GM12878 (cell line): ENCODE data around the gene NOTCH1. TPM values are rescaled to one million over a fixed set of nuclear protein-coding genes. Genes with fewer than 3 reads are reported as not detected.

Source experiments
- ATAC-seq: fragments of 200-7000 bp; cut with Tn5 transposase; 3 replicates; pipeline ENCODE4 v1.9.1; 2020; ENCODE audit warnings: mild to moderate bottlenecking, moderate library complexity
- BruUV-seq: library from RNA; stranded (reverse); fragments of 400-500 nt; replicated peaks from 2 replicates; lab custom pipeline; 2021; lab: Mats Ljungman, UMichigan
- CTCF ChIA-PET: fragments of 300-600 bp; sonication (Branson Sonifier 250); formaldehyde crosslinking; extraction: SDS; loops from one replicate; lab custom pipeline; 2021; ENCODE audit warnings: inconsistent platforms; lab: Yijun Ruan, JAX
- POLR2A ChIA-PET: fragments of 350-600 bp; formaldehyde crosslinking; extraction: SDS; loops from one replicate; lab custom pipeline; 2021; ENCODE audit warnings: inconsistent platforms; lab: Charles Lee
- RAD21 ChIA-PET: fragments of 300-600 bp; sonication (Branson Sonifier 250); formaldehyde crosslinking; loops from one replicate; lab custom pipeline; 2023; ENCODE audit warnings: antibody characterized with exemption; ENCODE audit not compliant: unreplicated experiment; lab: Charles Lee
- SMC1A ChIA-PET: fragments of 300-600 bp; sonication (Branson Sonifier 250); formaldehyde crosslinking; loops from one replicate; lab custom pipeline; 2023; ENCODE audit not compliant: unreplicated experiment, uncharacterized antibody; lab: Charles Lee
- DNase-seq: peaks from one replicate; pipeline ENCODE4 v3.0.0-alpha.2; 2011; ENCODE audit warnings: low read depth, low spot score
- FAIRE-seq: peaks from 3 replicates; lab custom pipeline; 2011; peaks lifted over from hg19 to GRCh38; lab: Jason Lieb, UNC
- H2AFZ ChIP-seq: 2 replicates; pipeline ENCODE4 v1.6.0; 2011; ENCODE audit warnings: low read depth, low read length, control low read depth; ENCODE audit not compliant: control insufficient read depth
- H3K27ac ChIP-seq: 2 replicates; pipeline ENCODE4 v1.5.1; 2011; ENCODE audit warnings: control low read depth; ENCODE audit not compliant: control insufficient read depth, insufficient read depth
- H3K27me3 ChIP-seq, 2 experiments: replicated peaks in 1 of 2; 2 replicates each; pipeline versions ENCODE4 v1.6.0 to v1.6.1; 2011; ENCODE audit warnings: low read length in 1 of 2; ENCODE audit not compliant: control insufficient read depth in 2 of 2, insufficient read depth in 2 of 2
- H3K36me3 ChIP-seq, 2 experiments: 2 replicates each; pipeline ENCODE4 v1.5.1; 2011; ENCODE audit warnings: low read length in 1 of 2; ENCODE audit not compliant: control insufficient read depth in 2 of 2, insufficient read depth in 2 of 2
- H3K4me1 ChIP-seq: 2 replicates; pipeline ENCODE4 v1.6.1; 2011; ENCODE audit warnings: mild to moderate bottlenecking, low read length, moderate library complexity, mixed read lengths; ENCODE audit not compliant: control insufficient read depth, insufficient read depth
- H3K4me2 ChIP-seq: 2 replicates; pipeline ENCODE4 v1.6.0; 2011; ENCODE audit warnings: control low read depth; ENCODE audit not compliant: control insufficient read depth, insufficient read depth
- H3K4me3 ChIP-seq: fragments of 200-600 bp; sonication (generic); 2 replicates; pipeline ENCODE4 v1.5.1; 2016
- H3K79me2 ChIP-seq: 2 replicates; pipeline ENCODE4 v1.6.0; 2011; ENCODE audit warnings: low read length; ENCODE audit not compliant: control insufficient read depth, insufficient read depth
- H3K9ac ChIP-seq: 2 replicates; pipeline ENCODE4 v1.8.0; 2011; ENCODE audit warnings: low read length, control low read depth, mixed read lengths; ENCODE audit not compliant: control insufficient read depth, insufficient read depth
- H3K9me3 ChIP-seq: replicated peaks from 3 replicates; pipeline ENCODE4 v1.5.1; 2011; ENCODE audit warnings: mild to moderate bottlenecking, low read length; ENCODE audit not compliant: control insufficient read depth, insufficient read depth
- H4K20me1 ChIP-seq: 2 replicates; pipeline ENCODE4 v1.6.0; 2011; ENCODE audit not compliant: control insufficient read depth, insufficient read depth
- ATF7 ChIP-seq: fragments of 450-650 bp; IDR thresholded peaks from 2 replicates; pipeline ENCODE4 v1.6.1; 2016; ENCODE audit warnings: low read depth, mild to moderate bottlenecking
- FOS ChIP-seq: IDR thresholded peaks from 3 replicates; pipeline ENCODE4 v1.6.1; 2011; ENCODE audit warnings: borderline replicate concordance; ENCODE audit not compliant: insufficient read length; ENCODE audit errors: extremely low read depth
- STAT3 ChIP-seq: IDR thresholded peaks from 2 replicates; pipeline ENCODE4 v1.6.1; 2011; ENCODE audit warnings: low read depth, low read length, improper control_type of control experiment
- TAF1 ChIP-seq: IDR thresholded peaks from 2 replicates; pipeline ENCODE4 v1.6.1; 2011; ENCODE audit warnings: mild to moderate bottlenecking, low read depth, low read length, borderline replicate concordance
- WRNIP1 ChIP-seq: IDR thresholded peaks from 2 replicates; pipeline ENCODE4 v1.6.1; 2011; ENCODE audit warnings: low read depth, low read length, improper control_type of control experiment, borderline replicate concordance
- ZBED1 ChIP-seq: IDR thresholded peaks from 2 replicates; pipeline ENCODE4 v1.6.1; 2016; ENCODE audit warnings: borderline replicate concordance
- WGBS: methylation state at CpG from one replicate; pipeline ENCODE4 v1.1.6; 2016; ENCODE audit warnings: low lambda C conversion rate; ENCODE audit not compliant: insufficient replicate concordance, insufficient coverage; ENCODE audit errors: missing lambda C conversion rate; 5-methylcytosine and 5-hydroxymethylcytosine counted together
- in situ Hi-C: fragments of 300-500 bp; cut with MboI; formaldehyde crosslinking; loops from 9 replicates; pipeline ENCODE4 v1.14.3; 2018; ENCODE audit warnings: mixed read lengths
- intact Hi-C: fragments of 100-400 bp; cut with micrococcal nuclease; formaldehyde crosslinking; loops from one replicate; pipeline ENCODE4 v1.14.2; 2022; ENCODE audit not compliant: unreplicated experiment
- polyA plus RNA-seq, 11 experiments: library from polyadenylated mRNA; depleted of rRNA in 4 of 11; unstranded in 6 of 11; stranded (reverse) in 5 of 11; fragments of >200 nt; fragmentation: Nextera tagmentation in 4 of 11; fragmentation: Illumina TruSeq in 1 of 11; extraction: Ambion mirVana in 4 of 11; extraction: Trizol in 1 of 11; gene quantifications; 1 replicate in 1 of 11; 2 replicates in 10 of 11; pipeline versions ENCODE4 v1.2.1 to v1.2.3, GENCODE V29; 2011 to 2016; ENCODE audit warnings: inconsistent platforms in 2 of 11, missing spikeins in 2 of 11, low read depth in 1 of 11
- total RNA-seq, 4 experiments: library from RNA; depleted of rRNA in 3 of 4; stranded (reverse); fragments of >200 nt in 3 of 4; fragmentation: Illumina TruSeq in 1 of 4; extraction: Trizol in 1 of 4; gene quantifications; 2 replicates each; pipeline versions ENCODE4 v1.2.1 to v1.2.3, GENCODE V29; 2013 to 2021
- TF ChIP-seq, protein P1 (sequence below): fragments of 450-650 bp; IDR thresholded peaks from 2 replicates; pipeline ENCODE4 v1.6.1; 2017; ENCODE audit warnings: mild to moderate bottlenecking, moderate library complexity
- TF ChIP-seq, protein P2 (sequence below): fragments of 450-650 bp; formaldehyde crosslinking; IDR thresholded peaks from 2 replicates; pipeline ENCODE4 v1.4.0; 2020; ENCODE audit warnings: mild to moderate bottlenecking, moderate library complexity
- TF ChIP-seq, protein P3 (sequence below): IDR thresholded peaks from 2 replicates; pipeline ENCODE4 v1.6.1; 2012; ENCODE audit warnings: low read depth, low read length, improper control_type of control experiment
- TF ChIP-seq, protein P4 (sequence below): fragments of 450-650 bp; conservative IDR thresholded peaks from 2 replicates; pipeline ENCODE4 v1.6.1; 2017; ENCODE audit warnings: mild to moderate bottlenecking, moderate library complexity

The NOTCH1 gene
- total and polyA plus RNA-seq, 10 of the 15 experiments (the other 5 are each of a cell fraction or from before 2014, with no cell fraction given) = 0.02 to 40.0 (median 3.7) TPM

DNA sequence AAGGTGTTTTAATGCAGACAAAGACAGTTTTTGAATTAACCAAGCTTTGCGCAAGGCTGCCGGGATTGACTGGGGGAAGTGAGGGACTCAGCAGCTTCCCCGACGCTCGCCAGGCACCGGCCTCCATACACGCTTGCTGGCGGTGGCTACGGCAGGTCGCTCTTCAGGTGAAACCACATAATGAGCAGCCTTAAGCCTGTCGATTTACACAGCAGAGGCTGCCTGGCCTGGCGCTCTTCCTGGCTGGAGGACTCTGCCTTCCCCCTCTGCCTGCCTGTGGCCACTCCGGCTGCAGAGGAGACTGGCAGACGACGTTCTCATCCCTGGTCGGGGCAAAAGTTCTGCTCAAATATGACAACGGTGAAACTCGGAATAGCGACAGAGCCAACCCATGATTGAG, 9.0 kb upstream of the NOTCH1 start (continued):
- TF ChIP-seq, protein P1, sequence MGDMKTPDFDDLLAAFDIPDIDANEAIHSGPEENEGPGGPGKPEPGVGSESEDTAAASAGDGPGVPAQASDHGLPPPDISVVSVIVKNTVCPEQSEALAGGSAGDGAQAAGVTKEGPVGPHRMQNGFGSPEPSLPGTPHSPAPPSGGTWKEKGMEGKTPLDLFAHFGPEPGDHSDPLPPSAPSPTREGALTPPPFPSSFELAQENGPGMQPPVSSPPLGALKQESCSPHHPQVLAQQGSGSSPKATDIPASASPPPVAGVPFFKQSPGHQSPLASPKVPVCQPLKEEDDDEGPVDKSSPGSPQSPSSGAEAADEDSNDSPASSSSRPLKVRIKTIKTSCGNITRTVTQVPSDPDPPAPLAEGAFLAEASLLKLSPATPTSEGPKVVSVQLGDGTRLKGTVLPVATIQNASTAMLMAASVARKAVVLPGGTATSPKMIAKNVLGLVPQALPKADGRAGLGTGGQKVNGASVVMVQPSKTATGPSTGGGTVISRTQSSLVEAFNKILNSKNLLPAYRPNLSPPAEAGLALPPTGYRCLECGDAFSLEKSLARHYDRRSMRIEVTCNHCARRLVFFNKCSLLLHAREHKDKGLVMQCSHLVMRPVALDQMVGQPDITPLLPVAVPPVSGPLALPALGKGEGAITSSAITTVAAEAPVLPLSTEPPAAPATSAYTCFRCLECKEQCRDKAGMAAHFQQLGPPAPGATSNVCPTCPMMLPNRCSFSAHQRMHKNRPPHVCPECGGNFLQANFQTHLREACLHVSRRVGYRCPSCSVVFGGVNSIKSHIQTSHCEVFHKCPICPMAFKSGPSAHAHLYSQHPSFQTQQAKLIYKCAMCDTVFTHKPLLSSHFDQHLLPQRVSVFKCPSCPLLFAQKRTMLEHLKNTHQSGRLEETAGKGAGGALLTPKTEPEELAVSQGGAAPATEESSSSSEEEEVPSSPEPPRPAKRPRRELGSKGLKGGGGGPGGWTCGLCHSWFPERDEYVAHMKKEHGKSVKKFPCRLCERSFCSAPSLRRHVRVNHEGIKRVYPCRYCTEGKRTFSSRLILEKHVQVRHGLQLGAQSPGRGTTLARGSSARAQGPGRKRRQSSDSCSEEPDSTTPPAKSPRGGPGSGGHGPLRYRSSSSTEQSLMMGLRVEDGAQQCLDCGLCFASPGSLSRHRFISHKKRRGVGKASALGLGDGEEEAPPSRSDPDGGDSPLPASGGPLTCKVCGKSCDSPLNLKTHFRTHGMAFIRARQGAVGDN = no peak
- no peak for TF ChIP-seq ATF7

DNA sequence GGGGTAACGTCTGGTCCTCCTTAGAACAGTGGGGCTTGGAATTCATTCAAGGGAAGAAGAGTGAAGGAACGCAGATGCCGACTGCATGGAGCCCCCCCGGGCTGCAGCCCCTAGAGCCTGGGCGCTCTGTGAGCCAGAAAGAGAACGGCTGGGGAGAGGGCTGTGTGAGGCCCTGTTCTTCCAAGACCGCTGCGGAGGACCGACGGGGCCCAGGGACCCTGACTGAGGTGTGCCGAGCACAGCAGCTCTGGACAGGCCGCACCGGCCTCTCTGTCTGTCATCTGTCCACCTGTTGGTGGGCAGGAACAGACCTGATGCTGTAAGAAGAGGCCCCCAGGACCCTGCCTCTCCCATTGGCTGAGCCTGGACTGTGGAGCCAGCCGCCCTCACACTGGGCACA, 7.7 kb upstream of the NOTCH1 start:
- DNase-seq = no peak
- no peak overlapping the region for H3K4me3 ChIP-seq
- CTCF ChIA-PET = no interaction called here
- H3K27me3 ChIP-seq = no peaks in the 10 kb centered on the region
- H3K4me2 ChIP-seq = no peak overlapping the region
- H3K27ac ChIP-seq = no peak overlapping the region
- H3K9me3 ChIP-seq = no peaks in the 10 kb centered on the region
- POLR2A ChIA-PET = interaction anchor here (2.8 kb wide), 1 partner anchor 10 kb away, joined by 31 read pairs; no protein-coding TSS in a partner anchor
- SMC1A ChIA-PET = no interaction called here
- no peaks in the 10 kb centered on the region for H3K36me3 ChIP-seq
- no peak for FAIRE-seq
- intact Hi-C loops (no loop called here), in situ Hi-C loops (no loop called here)
- no peak for ATAC-seq
- no peak overlapping the region for H2AFZ ChIP-seq
- RAD21 ChIA-PET = no interaction called here
- no TSS peak for BruUV-seq
- H3K79me2 ChIP-seq = no peaks in the 10 kb centered on the region
- H3K4me1 ChIP-seq = peaks cover 32% of the 10 kb centered on the region
- H4K20me1 ChIP-seq = no peaks in the 10 kb centered on the region
- 65% methylated on average over 14 of the region's 14 CpGs for WGBS
- TF ChIP-seq WRNIP1 (no peak), ZBED1 (no peak), STAT3 (no peak), TAF1 (no peak), FOS (no peak)
- TF ChIP-seq, protein P2, sequence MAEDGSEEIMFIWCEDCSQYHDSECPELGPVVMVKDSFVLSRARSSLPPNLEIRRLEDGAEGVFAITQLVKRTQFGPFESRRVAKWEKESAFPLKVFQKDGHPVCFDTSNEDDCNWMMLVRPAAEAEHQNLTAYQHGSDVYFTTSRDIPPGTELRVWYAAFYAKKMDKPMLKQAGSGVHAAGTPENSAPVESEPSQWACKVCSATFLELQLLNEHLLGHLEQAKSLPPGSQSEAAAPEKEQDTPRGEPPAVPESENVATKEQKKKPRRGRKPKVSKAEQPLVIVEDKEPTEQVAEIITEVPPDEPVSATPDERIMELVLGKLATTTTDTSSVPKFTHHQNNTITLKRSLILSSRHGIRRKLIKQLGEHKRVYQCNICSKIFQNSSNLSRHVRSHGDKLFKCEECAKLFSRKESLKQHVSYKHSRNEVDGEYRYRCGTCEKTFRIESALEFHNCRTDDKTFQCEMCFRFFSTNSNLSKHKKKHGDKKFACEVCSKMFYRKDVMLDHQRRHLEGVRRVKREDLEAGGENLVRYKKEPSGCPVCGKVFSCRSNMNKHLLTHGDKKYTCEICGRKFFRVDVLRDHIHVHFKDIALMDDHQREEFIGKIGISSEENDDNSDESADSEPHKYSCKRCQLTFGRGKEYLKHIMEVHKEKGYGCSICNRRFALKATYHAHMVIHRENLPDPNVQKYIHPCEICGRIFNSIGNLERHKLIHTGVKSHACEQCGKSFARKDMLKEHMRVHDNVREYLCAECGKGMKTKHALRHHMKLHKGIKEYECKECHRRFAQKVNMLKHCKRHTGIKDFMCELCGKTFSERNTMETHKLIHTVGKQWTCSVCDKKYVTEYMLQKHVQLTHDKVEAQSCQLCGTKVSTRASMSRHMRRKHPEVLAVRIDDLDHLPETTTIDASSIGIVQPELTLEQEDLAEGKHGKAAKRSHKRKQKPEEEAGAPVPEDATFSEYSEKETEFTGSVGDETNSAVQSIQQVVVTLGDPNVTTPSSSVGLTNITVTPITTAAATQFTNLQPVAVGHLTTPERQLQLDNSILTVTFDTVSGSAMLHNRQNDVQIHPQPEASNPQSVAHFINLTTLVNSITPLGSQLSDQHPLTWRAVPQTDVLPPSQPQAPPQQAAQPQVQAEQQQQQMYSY (CRISPR knock-in tag) = no peak
- TF ChIP-seq, protein P3, sequence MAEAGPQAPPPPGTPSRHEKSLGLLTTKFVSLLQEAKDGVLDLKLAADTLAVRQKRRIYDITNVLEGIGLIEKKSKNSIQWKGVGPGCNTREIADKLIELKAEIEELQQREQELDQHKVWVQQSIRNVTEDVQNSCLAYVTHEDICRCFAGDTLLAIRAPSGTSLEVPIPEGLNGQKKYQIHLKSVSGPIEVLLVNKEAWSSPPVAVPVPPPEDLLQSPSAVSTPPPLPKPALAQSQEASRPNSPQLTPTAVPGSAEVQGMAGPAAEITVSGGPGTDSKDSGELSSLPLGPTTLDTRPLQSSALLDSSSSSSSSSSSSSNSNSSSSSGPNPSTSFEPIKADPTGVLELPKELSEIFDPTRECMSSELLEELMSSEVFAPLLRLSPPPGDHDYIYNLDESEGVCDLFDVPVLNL = no peak
- TF ChIP-seq, protein P4, sequence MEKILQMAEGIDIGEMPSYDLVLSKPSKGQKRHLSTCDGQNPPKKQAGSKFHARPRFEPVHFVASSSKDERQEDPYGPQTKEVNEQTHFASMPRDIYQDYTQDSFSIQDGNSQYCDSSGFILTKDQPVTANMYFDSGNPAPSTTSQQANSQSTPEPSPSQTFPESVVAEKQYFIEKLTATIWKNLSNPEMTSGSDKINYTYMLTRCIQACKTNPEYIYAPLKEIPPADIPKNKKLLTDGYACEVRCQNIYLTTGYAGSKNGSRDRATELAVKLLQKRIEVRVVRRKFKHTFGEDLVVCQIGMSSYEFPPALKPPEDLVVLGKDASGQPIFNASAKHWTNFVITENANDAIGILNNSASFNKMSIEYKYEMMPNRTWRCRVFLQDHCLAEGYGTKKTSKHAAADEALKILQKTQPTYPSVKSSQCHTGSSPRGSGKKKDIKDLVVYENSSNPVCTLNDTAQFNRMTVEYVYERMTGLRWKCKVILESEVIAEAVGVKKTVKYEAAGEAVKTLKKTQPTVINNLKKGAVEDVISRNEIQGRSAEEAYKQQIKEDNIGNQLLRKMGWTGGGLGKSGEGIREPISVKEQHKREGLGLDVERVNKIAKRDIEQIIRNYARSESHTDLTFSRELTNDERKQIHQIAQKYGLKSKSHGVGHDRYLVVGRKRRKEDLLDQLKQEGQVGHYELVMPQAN = no peak
- H3K9ac ChIP-seq = no peak overlapping the region
